Measurements from ENCODE around the gene MARVELD1.
A peak's percentile ranks its signal among the peaks of the same experiment; 100 is the strongest.
"Not testable (repeated sequence)": the region's sequence is repeated elsewhere in the genome, so short reads cannot be mapped to it uniquely, and the experiment has no call there.

Gene MARVELD1

GRCh38 chr10:97675222-97675621 lies 38.3 kb upstream of the MARVELD1 start:
- TF ChIP-seq, protein P1, sequence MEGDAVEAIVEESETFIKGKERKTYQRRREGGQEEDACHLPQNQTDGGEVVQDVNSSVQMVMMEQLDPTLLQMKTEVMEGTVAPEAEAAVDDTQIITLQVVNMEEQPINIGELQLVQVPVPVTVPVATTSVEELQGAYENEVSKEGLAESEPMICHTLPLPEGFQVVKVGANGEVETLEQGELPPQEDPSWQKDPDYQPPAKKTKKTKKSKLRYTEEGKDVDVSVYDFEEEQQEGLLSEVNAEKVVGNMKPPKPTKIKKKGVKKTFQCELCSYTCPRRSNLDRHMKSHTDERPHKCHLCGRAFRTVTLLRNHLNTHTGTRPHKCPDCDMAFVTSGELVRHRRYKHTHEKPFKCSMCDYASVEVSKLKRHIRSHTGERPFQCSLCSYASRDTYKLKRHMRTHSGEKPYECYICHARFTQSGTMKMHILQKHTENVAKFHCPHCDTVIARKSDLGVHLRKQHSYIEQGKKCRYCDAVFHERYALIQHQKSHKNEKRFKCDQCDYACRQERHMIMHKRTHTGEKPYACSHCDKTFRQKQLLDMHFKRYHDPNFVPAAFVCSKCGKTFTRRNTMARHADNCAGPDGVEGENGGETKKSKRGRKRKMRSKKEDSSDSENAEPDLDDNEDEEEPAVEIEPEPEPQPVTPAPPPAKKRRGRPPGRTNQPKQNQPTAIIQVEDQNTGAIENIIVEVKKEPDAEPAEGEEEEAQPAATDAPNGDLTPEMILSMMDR (IDR thresholded peaks at IDR 0.05; ENCODE audit: low read length, missing control alignments): no peak
- no peak for DNase-seq (ENCODE audit: low read depth)

DNA sequence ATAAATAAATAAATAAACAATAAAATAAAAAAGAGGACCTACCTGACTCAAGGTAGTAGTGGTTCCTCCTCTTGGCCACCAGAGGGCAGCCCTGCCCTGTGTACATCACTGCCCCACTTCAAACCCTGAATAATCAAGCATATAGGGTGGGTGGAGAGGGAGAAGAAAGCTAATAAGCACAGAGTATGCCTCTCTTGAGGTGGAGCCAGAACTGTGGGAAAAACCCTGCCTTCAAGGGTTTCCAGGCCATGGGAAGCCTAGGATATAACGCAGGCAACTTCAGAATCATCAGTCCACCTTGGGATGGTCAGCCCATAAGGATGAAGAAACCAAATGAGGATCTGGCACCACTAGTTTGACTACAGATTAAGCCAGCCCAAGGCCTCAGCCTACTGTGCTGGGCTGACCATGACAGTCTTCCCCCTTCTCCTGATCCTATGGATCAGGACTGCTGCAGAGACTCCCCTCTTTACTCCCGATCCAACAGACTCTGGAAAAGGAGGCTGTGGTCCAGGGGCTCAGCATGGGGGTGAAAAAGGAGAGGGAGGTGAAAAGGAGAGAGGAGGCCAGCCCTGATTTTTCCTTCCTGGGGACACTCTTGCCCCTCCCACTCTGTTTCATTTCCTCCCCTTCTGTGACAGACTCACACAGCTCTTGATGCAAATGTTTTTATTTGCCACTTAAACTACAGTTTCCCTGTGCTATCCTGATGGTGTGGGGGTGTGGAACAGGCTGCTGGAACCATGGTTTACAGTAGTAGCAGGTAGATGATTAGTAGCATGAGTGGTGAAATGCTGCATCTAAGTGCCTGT lies 36.6 kb upstream of the MARVELD1 start:
- H3K4me3 ChIP-seq (replicated peaks; ENCODE audit: low read depth, low read length): no peak overlapping the region
- peak; percentile 71 for DNase-seq (ENCODE audit: low read depth)
- TF ChIP-seq, protein P1 (IDR thresholded peaks at IDR 0.05; ENCODE audit: low read length, missing control alignments): peak; percentile 88

More at GRCh38 chr10:97675222-97675621, 38.3 kb upstream of the MARVELD1 start:
- no peak overlapping the region for H3K4me3 ChIP-seq (replicated peaks; ENCODE audit: low read depth, low read length)

- no peak overlapping the region for H3K4me3 ChIP-seq (replicated peaks; ENCODE audit: low read depth, low read length)
- no peak for DNase-seq (ENCODE audit: low read depth)
- TF ChIP-seq, protein P1 (IDR thresholded peaks at IDR 0.05; ENCODE audit: low read length, missing control alignments): no peak
Observed at GRCh38 chr10:97679594-97679993, 33.9 kb upstream of the MARVELD1 start.

- no peak overlapping the region for H3K4me3 ChIP-seq (replicated peaks; ENCODE audit: low read depth, low read length)
- DNase-seq (ENCODE audit: low read depth): no peak
- TF ChIP-seq, protein P1 (IDR thresholded peaks at IDR 0.05; ENCODE audit: low read length, missing control alignments): no peak
Observed at GRCh38 chr10:97682042-97682441, 31.5 kb upstream of the MARVELD1 start.

GRCh38 chr10:97683556-97684367 lies 29.8 kb upstream of the MARVELD1 start:
- no peak overlapping the region for H3K4me3 ChIP-seq (replicated peaks; ENCODE audit: low read depth, low read length)
- peak; percentile 34 for DNase-seq (ENCODE audit: low read depth)
- TF ChIP-seq, protein P1 (IDR thresholded peaks at IDR 0.05; ENCODE audit: low read length, missing control alignments): no peak

GRCh38 chr10:97684368-97684713 lies 29.2 kb upstream of the MARVELD1 start:
- DNase-seq (ENCODE audit: low read depth); H3K4me3 ChIP-seq (replicated peaks; ENCODE audit: low read depth, low read length): not testable (repeated sequence)

GRCh38 chr10:97684866-97685394 lies 28.6 kb upstream of the MARVELD1 start:
- DNase-seq (ENCODE audit: low read depth): peak; percentile 20
- TF ChIP-seq, protein P1 (IDR thresholded peaks at IDR 0.05; ENCODE audit: low read length, missing control alignments): no peak
- peak overlapping the region; percentile 76 for H3K4me3 ChIP-seq (replicated peaks; ENCODE audit: low read depth, low read length)
